Activated CD4-positive, CD25-positive, alpha-beta regulatory T cell treated with anti-CD3 and anti-CD28 coated beads, Interleukin-2, amount 50 U/mL, for 72 hours (primary cell): ENCODE data around the gene NEAT1.

Experiments
- DNase-seq: peaks from one replicate; pipeline ENCODE4 v3.0.0; 2021

NEAT1 gene

GRCh38 chr11:65390099-65390941 lies 32.3 kb upstream of the NEAT1 start:
- no peak for DNase-seq

- DNase-seq: no peak
Observed at GRCh38 chr11:65390996-65391395, 31.6 kb upstream of the NEAT1 start.

- DNase-seq: no peak
Observed at GRCh38 chr11:65392186-65392829, 30.3 kb upstream of the NEAT1 start.

- no peak for DNase-seq
Observed at GRCh38 chr11:65392899-65393298, 29.7 kb upstream of the NEAT1 start.

- DNase-seq: no peak
Observed at GRCh38 chr11:65393513-65394079, 29.0 kb upstream of the NEAT1 start.

GRCh38 chr11:65394125-65394536 lies 28.5 kb upstream of the NEAT1 start:
- DNase-seq: no peak

- no peak for DNase-seq
Observed at GRCh38 chr11:65395961-65396530, 26.6 kb upstream of the NEAT1 start.

GRCh38 chr11:65396769-65397745 lies 25.5 kb upstream of the NEAT1 start:
- DNase-seq: no peak

GRCh38 chr11:65398362-65398910 lies 24.2 kb upstream of the NEAT1 start:
- no peak for DNase-seq

GRCh38 chr11:65399249-65399648 lies 23.3 kb upstream of the NEAT1 start:
- DNase-seq: no peak

- DNase-seq: no peak
Observed at GRCh38 chr11:65399845-65400244, 22.8 kb upstream of the NEAT1 start.

- no peak for DNase-seq
Observed at GRCh38 chr11:65400307-65401072, 22.1 kb upstream of the NEAT1 start.

- no peak for DNase-seq
Observed at GRCh38 chr11:65401073-65401802, 21.4 kb upstream of the NEAT1 start.

GRCh38 chr11:65401803-65402248 lies 20.8 kb upstream of the NEAT1 start:
- no peak for DNase-seq

GRCh38 chr11:65402790-65403189 lies 19.8 kb upstream of the NEAT1 start:
- no peak for DNase-seq

GRCh38 chr11:65403607-65404121 lies 18.9 kb upstream of the NEAT1 start:
- DNase-seq: no peak

- DNase-seq: no peak
Observed at GRCh38 chr11:65404210-65404609, 18.4 kb upstream of the NEAT1 start.

- no peak for DNase-seq
Observed at GRCh38 chr11:65404638-65405339, 17.8 kb upstream of the NEAT1 start.

- DNase-seq: no peak
Observed at GRCh38 chr11:65410936-65411680, 11.5 kb upstream of the NEAT1 start.
